Endothelial cell of hepatic sinusoid (primary cell): ENCODE data around the gene PRR27.
"Not testable (repeated sequence)": the region's sequence is repeated elsewhere in the genome, so short reads cannot be mapped to it uniquely, and the experiment has no call there.

Source experiments
- in situ Hi-C: cut with HindIII; loops from 2 replicates; pipeline ENCODE4 v1.10.0; 2017; ENCODE audit warnings: low sequenced_read_pairs

Gene PRR27

GRCh38 chr4:70196857-70197256, 42.8 kb downstream of the PRR27 start:
- in situ Hi-C loops = no loop called here

DNA sequence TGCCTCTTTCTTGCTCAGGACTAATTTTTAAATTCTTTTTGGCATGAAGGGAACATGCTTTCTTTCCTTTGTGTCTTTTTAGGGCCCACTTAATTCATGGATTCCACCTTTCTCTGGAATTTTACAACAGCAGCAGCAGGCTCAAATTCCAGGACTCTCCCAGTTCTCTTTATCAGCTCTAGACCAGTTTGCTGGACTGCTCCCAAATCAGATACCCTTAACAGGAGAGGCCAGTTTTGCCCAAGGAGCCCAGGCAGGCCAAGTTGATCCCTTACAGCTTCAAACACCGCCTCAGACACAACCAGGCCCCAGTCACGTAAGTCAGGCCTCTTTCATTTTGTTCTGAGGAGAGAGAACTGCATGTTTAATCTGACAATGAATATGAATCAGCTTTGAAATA, 43.8 kb downstream of the PRR27 start:
- in situ Hi-C loops = no loop called here

GRCh38 chr4:70203601-70204000, 49.6 kb downstream of the PRR27 start:
- in situ Hi-C loops = no loop called here

DNA sequence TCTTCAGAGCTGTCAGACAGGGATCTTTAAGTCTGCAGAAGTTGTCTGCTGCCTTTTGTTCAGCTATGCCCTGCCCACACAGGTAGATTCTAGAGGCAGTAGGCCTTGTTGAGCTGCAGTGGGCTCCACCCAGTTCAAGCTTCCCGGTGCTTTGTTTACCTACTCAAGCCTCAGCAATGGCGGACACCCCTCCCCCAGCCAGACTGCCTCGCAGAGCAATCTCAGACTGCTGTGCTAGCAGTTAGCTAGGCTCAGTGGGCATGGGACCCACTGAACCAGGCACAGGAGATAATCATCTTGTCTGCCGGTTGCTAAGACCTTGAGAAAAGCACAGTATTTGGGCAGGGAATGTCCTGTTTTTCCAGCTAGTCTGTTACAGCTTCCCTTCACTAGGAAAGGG, 58.7 kb downstream of the PRR27 start:
- in situ Hi-C loops = not testable (repeated sequence)
